ENCODE data around the gene PDE5A. TPM values are rescaled to one million over a fixed set of nuclear protein-coding genes. Genes with fewer than 3 reads are reported as not detected.
"Not testable (repeated sequence)": the region's sequence is repeated elsewhere in the genome, so short reads cannot be mapped to it uniquely, and the experiment has no call there.

Gene PDE5A
- total RNA-seq, 1 experiment from 2014 or later = 0.30 TPM

DNA sequence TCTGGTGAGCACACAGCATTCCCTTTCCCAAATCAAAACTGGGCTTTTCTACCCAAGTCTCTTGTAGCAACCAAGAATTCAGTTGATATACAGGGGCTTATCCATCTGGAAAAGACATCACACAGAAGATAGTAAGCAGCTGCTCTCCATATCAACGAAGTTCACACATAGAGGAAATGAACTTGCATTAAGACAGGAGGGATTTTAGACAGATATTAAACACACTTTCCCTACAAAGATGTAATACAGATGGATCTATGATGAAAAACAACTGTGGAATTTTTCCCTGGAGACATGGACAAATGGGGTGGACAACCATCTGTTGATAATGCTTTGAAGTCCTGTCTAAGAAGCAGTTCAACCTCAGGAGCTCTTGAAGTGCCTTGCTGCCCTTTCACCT, 9.8 kb upstream of the PDE5A start:
- H3K79me2 ChIP-seq (ENCODE audit: low read length) = no peaks in the 10 kb centered on the region
- H3K27me3 ChIP-seq (ENCODE audit: low read length) = no peaks in the 10 kb centered on the region
- no peak overlapping the region for H3K4me3 ChIP-seq (ENCODE audit: low read length)
- peaks cover 5% of the 10 kb centered on the region; the same call in 1 of the 2 replicates for H3K4me1 ChIP-seq (ENCODE audit: low read length)
- no peaks in the 10 kb centered on the region for H3K9me3 ChIP-seq (ENCODE audit: low read length)
- no peaks in the 10 kb centered on the region for H3K36me3 ChIP-seq (ENCODE audit: insufficient read depth, low read length)
- no peaks in the 10 kb centered on the region for H4K20me1 ChIP-seq (ENCODE audit: insufficient read depth, low read depth, low read length)
- no peak overlapping the region for H2AFZ ChIP-seq (ENCODE audit: low read length)
- H3K4me2 ChIP-seq (ENCODE audit: low read depth, low read length, poor library complexity, severe bottlenecking) = no peak overlapping the region
- H3K9ac ChIP-seq (ENCODE audit: low read length) = no peak overlapping the region
- DNase-seq = peak; percentile 25
- no peaks in the 10 kb centered on the region for H3K9me2 ChIP-seq (replicated peaks; ENCODE audit: insufficient read depth, low read length)
- no peak overlapping the region for H3K27ac ChIP-seq (ENCODE audit: low read length)

DNA sequence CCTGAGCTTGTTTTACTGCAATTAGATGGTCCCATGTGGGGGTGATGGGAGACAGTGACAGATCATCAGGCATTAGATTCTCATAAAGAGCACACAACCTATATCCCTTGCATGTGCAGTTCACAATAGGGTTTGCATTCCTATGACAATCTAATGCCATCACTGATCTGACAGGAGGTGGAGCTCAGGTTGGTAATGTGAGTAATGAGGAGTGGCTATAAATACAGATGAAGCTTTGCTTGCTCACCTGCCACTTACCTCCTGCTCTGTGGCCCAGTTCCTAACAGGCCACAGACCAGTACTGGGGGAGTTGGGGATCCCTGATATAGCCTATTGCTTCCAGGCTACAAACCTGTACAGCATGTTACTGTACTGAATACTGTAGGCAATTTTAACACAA, 8.2 kb upstream of the PDE5A start:
- H3K79me2 ChIP-seq (ENCODE audit: low read length); H3K9me2 ChIP-seq (replicated peaks; ENCODE audit: insufficient read depth, low read length); H3K9me3 ChIP-seq (ENCODE audit: low read length); H3K4me1 ChIP-seq (ENCODE audit: low read length); H3K27me3 ChIP-seq (ENCODE audit: low read length); H4K20me1 ChIP-seq (ENCODE audit: insufficient read depth, low read depth, low read length); DNase-seq; H2AFZ ChIP-seq (ENCODE audit: low read length); H3K4me2 ChIP-seq (ENCODE audit: low read depth, low read length, poor library complexity, severe bottlenecking); H3K27ac ChIP-seq (ENCODE audit: low read length); H3K4me3 ChIP-seq (ENCODE audit: low read length); H3K36me3 ChIP-seq (ENCODE audit: insufficient read depth, low read length); H3K9ac ChIP-seq (ENCODE audit: low read length): not testable (repeated sequence)

GRCh38 chr4:119632216-119632615, 3.6 kb upstream of the PDE5A start:
- no peaks in the 10 kb centered on the region for H3K27me3 ChIP-seq (ENCODE audit: low read length)
- H3K4me2 ChIP-seq (ENCODE audit: low read depth, low read length, poor library complexity, severe bottlenecking) = no peak overlapping the region
- H2AFZ ChIP-seq (ENCODE audit: low read length) = no peak overlapping the region
- no peaks in the 10 kb centered on the region for H3K9me3 ChIP-seq (ENCODE audit: low read length)
- DNase-seq = no peak
- no peaks in the 10 kb centered on the region for H3K36me3 ChIP-seq (ENCODE audit: insufficient read depth, low read length)
- no peaks in the 10 kb centered on the region for H3K79me2 ChIP-seq (ENCODE audit: low read length)
- H3K4me3 ChIP-seq (ENCODE audit: low read length) = no peak overlapping the region
- H3K9me2 ChIP-seq (replicated peaks; ENCODE audit: insufficient read depth, low read length) = no peaks in the 10 kb centered on the region
- H3K9ac ChIP-seq (ENCODE audit: low read length) = no peak overlapping the region
- peaks cover 17% of the 10 kb centered on the region for H3K4me1 ChIP-seq (ENCODE audit: low read length)
- no peak overlapping the region for H3K27ac ChIP-seq (ENCODE audit: low read length)
- H4K20me1 ChIP-seq (ENCODE audit: insufficient read depth, low read depth, low read length) = no peaks in the 10 kb centered on the region

GRCh38 chr4:119629142-119629471, 503 bp upstream of the PDE5A start:
- Histone ChIP-seq H3K9ac (ENCODE audit: low read length) (peak overlapping the region; percentile 36; the same call in 1 of the 2 replicates), H3K4me2 (ENCODE audit: low read depth, low read length, poor library complexity, severe bottlenecking) (peak overlapping the region; percentile 66)

GRCh38 chr4:119627267-119628255, 1.0 kb downstream of the PDE5A start:
- H3K9me2 ChIP-seq (replicated peaks; ENCODE audit: insufficient read depth, low read length) = no peaks in the 10 kb centered on the region
- H3K27me3 ChIP-seq (ENCODE audit: low read length) = no peaks in the 10 kb centered on the region
- DNase-seq = peak; percentile 82
- H3K27ac ChIP-seq (ENCODE audit: low read length) = no peak overlapping the region
- H3K4me2 ChIP-seq (ENCODE audit: low read depth, low read length, poor library complexity, severe bottlenecking) = peak overlapping the region; percentile 71
- H3K4me1 ChIP-seq (ENCODE audit: low read length) = peaks cover 15% of the 10 kb centered on the region
- H3K79me2 ChIP-seq (ENCODE audit: low read length) = no peaks in the 10 kb centered on the region
- H2AFZ ChIP-seq (ENCODE audit: low read length) = no peak overlapping the region
- peak overlapping the region; percentile 49; the same call in 1 of the 2 replicates for H3K4me3 ChIP-seq (ENCODE audit: low read length)
- no peaks in the 10 kb centered on the region for H4K20me1 ChIP-seq (ENCODE audit: insufficient read depth, low read depth, low read length)
- H3K9ac ChIP-seq (ENCODE audit: low read length) = no peak overlapping the region
- H3K36me3 ChIP-seq (ENCODE audit: insufficient read depth, low read length) = no peaks in the 10 kb centered on the region
- no peaks in the 10 kb centered on the region for H3K9me3 ChIP-seq (ENCODE audit: low read length)

More at GRCh38 chr4:119629142-119629471, 503 bp upstream of the PDE5A start:
- Histone ChIP-seq H3K27ac (ENCODE audit: low read length) (no peak overlapping the region), H3K4me3 (ENCODE audit: low read length) (peak overlapping the region; percentile 61), H3K9me2 (replicated peaks; ENCODE audit: insufficient read depth, low read length) (no peaks in the 10 kb centered on the region), H3K4me1 (ENCODE audit: low read length) (peaks cover 20% of the 10 kb centered on the region), H3K36me3 (ENCODE audit: insufficient read depth, low read length) (no peaks in the 10 kb centered on the region), H4K20me1 (ENCODE audit: insufficient read depth, low read depth, low read length) (no peaks in the 10 kb centered on the region), H3K9me3 (ENCODE audit: low read length) (no peaks in the 10 kb centered on the region), H3K79me2 (ENCODE audit: low read length) (no peaks in the 10 kb centered on the region), H3K27me3 (ENCODE audit: low read length) (no peaks in the 10 kb centered on the region), H2AFZ (ENCODE audit: low read length) (peak overlapping the region; percentile 80; the same call in 1 of the 2 replicates)
- DNase-seq = no peak

DNA sequence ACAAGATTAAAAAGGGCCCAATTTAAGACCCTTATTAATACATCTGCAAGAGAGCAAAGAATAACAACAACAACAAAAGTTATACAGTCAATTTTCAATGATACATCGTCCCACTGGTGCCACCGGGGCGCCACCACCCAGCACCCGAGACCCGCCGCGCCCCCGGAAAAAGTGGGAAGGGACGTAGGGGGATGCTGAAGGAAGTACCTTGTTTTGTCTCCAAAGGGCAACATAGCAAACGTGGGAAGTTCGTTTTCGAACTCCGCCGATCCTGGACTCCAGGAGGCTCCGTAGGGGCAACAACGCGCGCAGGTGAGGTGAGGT, 1.7 kb downstream of the PDE5A start:
- Histone ChIP-seq H3K9me2 (replicated peaks; ENCODE audit: insufficient read depth, low read length) (no peaks in the 10 kb centered on the region), H3K27ac (ENCODE audit: low read length) (no peak overlapping the region), H3K9me3 (ENCODE audit: low read length) (no peaks in the 10 kb centered on the region), H3K36me3 (ENCODE audit: insufficient read depth, low read length) (no peaks in the 10 kb centered on the region), H3K79me2 (ENCODE audit: low read length) (no peaks in the 10 kb centered on the region), H3K4me3 (ENCODE audit: low read length) (peak overlapping the region; percentile 49; the same call in 1 of the 2 replicates), H3K4me1 (ENCODE audit: low read length) (peaks cover 15% of the 10 kb centered on the region), H3K27me3 (ENCODE audit: low read length) (no peaks in the 10 kb centered on the region), H4K20me1 (ENCODE audit: insufficient read depth, low read depth, low read length) (no peaks in the 10 kb centered on the region), H3K9ac (ENCODE audit: low read length) (no peak overlapping the region), H3K4me2 (ENCODE audit: low read depth, low read length, poor library complexity, severe bottlenecking) (peak overlapping the region; percentile 71), H2AFZ (ENCODE audit: low read length) (no peak overlapping the region)
- DNase-seq = no peak

- H3K27ac ChIP-seq (ENCODE audit: low read length) = no peak overlapping the region
- no peaks in the 10 kb centered on the region for H3K79me2 ChIP-seq (ENCODE audit: low read length)
- H3K4me1 ChIP-seq (ENCODE audit: low read length) = peaks cover 15% of the 10 kb centered on the region
- no peaks in the 10 kb centered on the region for H3K9me3 ChIP-seq (ENCODE audit: low read length)
- no peak for DNase-seq
- H3K4me3 ChIP-seq (ENCODE audit: low read length) = 0 out of 2 replicates have a peak overlapping the region, but pooled peaks have one; percentile 49
- H4K20me1 ChIP-seq (ENCODE audit: insufficient read depth, low read depth, low read length) = no peaks in the 10 kb centered on the region
- no peak overlapping the region for H3K9ac ChIP-seq (ENCODE audit: low read length)
- H3K9me2 ChIP-seq (replicated peaks; ENCODE audit: insufficient read depth, low read length) = no peaks in the 10 kb centered on the region
- no peak overlapping the region for H2AFZ ChIP-seq (ENCODE audit: low read length)
- no peaks in the 10 kb centered on the region for H3K36me3 ChIP-seq (ENCODE audit: insufficient read depth, low read length)
- H3K4me2 ChIP-seq (ENCODE audit: low read depth, low read length, poor library complexity, severe bottlenecking) = peak overlapping the region; percentile 71
- H3K27me3 ChIP-seq (ENCODE audit: low read length) = no peaks in the 10 kb centered on the region
These were observed 2.2 kb downstream of the PDE5A start for GRCh38 chr4:119626420-119626819.

DNA sequence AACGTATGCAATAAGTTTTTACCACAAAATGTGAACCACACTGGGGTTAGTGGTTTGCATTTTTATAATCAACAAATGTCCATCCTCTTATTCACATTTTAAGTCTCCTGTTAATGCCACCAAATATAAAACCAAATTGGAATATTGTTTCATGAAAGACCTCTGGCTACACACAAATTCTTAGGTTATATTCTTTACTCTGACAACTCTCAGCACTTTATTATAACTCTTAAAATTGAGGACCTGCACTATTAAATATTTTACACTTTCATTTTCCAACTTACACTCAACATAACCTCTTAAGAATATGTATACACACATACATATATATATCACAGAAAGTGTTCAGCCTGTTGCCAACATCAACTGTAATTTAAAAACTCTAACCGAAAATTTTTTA, 2.8 kb downstream of the PDE5A start:
- Histone ChIP-seq H3K4me3 (ENCODE audit: low read length) (no peak overlapping the region), H2AFZ (ENCODE audit: low read length) (no peak overlapping the region)
- DNase-seq = no peak

More for the DNA sequence above, 2.8 kb downstream of the PDE5A start:
- H3K9me3 ChIP-seq (ENCODE audit: low read length) = no peaks in the 10 kb centered on the region
- H3K27me3 ChIP-seq (ENCODE audit: low read length) = no peaks in the 10 kb centered on the region
- H3K9me2 ChIP-seq (replicated peaks; ENCODE audit: insufficient read depth, low read length) = no peaks in the 10 kb centered on the region
- H3K9ac ChIP-seq (ENCODE audit: low read length) = no peak overlapping the region
- no peak overlapping the region for H3K4me2 ChIP-seq (ENCODE audit: low read depth, low read length, poor library complexity, severe bottlenecking)
- no peaks in the 10 kb centered on the region for H3K36me3 ChIP-seq (ENCODE audit: insufficient read depth, low read length)
- no peaks in the 10 kb centered on the region for H3K79me2 ChIP-seq (ENCODE audit: low read length)
- H3K27ac ChIP-seq (ENCODE audit: low read length) = no peak overlapping the region
- no peaks in the 10 kb centered on the region for H4K20me1 ChIP-seq (ENCODE audit: insufficient read depth, low read depth, low read length)
- H3K4me1 ChIP-seq (ENCODE audit: low read length) = peaks cover 15% of the 10 kb centered on the region

All from Karpas-422 (cell line).